ENCODE data around the gene CREB5.

- no peak for TF ChIP-seq CTCF (IDR thresholded peaks at IDR 0.05; ENCODE audit: borderline replicate concordance, extremely low read depth, low read length, poor library complexity, severe bottlenecking)
- TF ChIP-seq EZH2 (IDR thresholded peaks at IDR 0.05; ENCODE audit: borderline replicate concordance, low read depth, low read length, severe bottlenecking), result no peak
Measured at GRCh38 chr7:28397141-28397540, 15.2 kb upstream of the CREB5 start.

Data from DND-41 (cell line).